Measurements from ENCODE around the gene TMEM38B.
A peak's percentile ranks its signal among the peaks of the same experiment; 100 is the strongest.
"Not testable (repeated sequence)": the region's sequence is repeated elsewhere in the genome, so short reads cannot be mapped to it uniquely, and the experiment has no call there.

The TMEM38B gene

DNA sequence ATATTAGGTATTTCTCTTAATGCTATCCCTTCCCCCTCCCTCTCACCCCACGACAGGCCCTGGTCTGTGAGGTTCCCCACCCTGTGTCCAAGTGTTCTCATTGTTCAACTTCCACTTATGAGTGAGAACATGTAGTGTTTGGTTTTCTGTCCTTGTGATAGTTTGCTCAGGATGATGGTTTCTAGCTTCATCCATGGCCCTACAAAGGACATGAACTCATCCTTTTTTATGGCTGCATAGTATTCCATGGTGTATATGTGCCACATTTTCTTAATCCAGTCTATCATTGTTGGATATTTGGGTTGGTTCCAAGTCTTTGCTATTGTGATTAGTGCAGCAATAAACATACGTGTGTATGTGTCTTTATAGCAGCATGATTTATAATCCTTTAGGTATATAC, 37.1 kb downstream of the TMEM38B start:
- not testable (repeated sequence) for H3K4me3 ChIP-seq (ENCODE audit: low read length); H3K27ac ChIP-seq (ENCODE audit: low read length); H3K9ac ChIP-seq (ENCODE audit: low read depth, low read length); H3K36me3 ChIP-seq (ENCODE audit: insufficient read depth, low read depth, low read length); H3K4me1 ChIP-seq (ENCODE audit: insufficient read depth, low read length); H3K27me3 ChIP-seq (ENCODE audit: insufficient read depth, low read length)
- H3K9me3 ChIP-seq (ENCODE audit: insufficient read depth, low read depth, low read length): peaks cover 10% of the 10 kb centered on the region; the same call in 1 of the 2 replicates

DNA sequence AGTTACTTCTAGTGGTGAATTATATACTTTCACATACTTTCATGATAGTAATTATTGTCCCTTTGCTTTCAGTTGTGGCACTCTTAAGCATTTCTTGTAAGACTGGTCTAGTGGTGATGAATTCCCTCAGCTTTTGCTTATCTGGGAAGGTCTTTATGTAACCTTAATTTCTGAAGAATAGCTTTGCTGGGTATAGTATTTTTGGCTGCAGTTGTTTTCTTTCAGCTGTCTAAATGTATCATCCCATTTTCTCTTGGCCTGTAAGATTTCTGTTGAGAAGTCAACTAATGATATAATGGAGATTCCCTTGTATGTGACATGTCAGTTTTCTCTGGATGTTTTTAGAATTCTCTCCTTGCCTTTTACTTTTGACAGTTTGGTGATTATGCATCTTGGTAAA, 41.0 kb downstream of the TMEM38B start:
- Histone ChIP-seq H3K4me1 (ENCODE audit: insufficient read depth, low read length) (no peaks in the 10 kb centered on the region), H3K36me3 (ENCODE audit: insufficient read depth, low read depth, low read length) (no peaks in the 10 kb centered on the region), H3K9me3 (ENCODE audit: insufficient read depth, low read depth, low read length) (peaks cover 10% of the 10 kb centered on the region; the same call in 1 of the 2 replicates), H3K4me3 (ENCODE audit: low read length) (no peak overlapping the region), H3K27me3 (ENCODE audit: insufficient read depth, low read length) (no peaks in the 10 kb centered on the region), H3K9ac (ENCODE audit: low read depth, low read length) (no peak overlapping the region), H3K27ac (ENCODE audit: low read length) (no peak overlapping the region)

DNA sequence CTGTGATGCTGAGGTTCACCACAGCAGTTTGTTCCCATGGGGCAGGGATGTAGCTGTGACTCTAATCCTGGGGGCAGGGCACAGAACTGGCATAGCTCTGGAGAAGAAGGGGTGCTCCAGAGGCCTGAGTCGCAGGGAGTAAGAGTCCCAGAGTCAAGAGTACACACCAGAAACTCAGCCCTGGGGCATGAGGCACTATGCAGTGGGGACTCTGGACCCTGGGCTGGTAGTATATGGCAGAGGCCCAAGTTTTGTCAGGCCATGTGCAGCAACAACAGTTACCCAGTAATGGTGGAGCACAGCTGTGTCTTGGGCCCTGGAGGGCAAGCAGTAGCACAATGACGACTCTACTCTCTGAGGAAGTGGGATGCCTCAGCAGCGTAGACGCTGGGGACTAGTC, 42.9 kb downstream of the TMEM38B start:
- Histone ChIP-seq H3K9ac (ENCODE audit: low read depth, low read length) (no peak overlapping the region), H3K27ac (ENCODE audit: low read length) (no peak overlapping the region), H3K9me3 (ENCODE audit: insufficient read depth, low read depth, low read length) (peaks cover 10% of the 10 kb centered on the region; the same call in 1 of the 2 replicates), H3K27me3 (ENCODE audit: insufficient read depth, low read length) (no peaks in the 10 kb centered on the region), H3K4me1 (ENCODE audit: insufficient read depth, low read length) (no peaks in the 10 kb centered on the region), H3K36me3 (ENCODE audit: insufficient read depth, low read depth, low read length) (no peaks in the 10 kb centered on the region), H3K4me3 (ENCODE audit: low read length) (no peak overlapping the region)

GRCh38 chr9:105742088-105742487, 47.7 kb downstream of the TMEM38B start:
- Histone ChIP-seq H3K27ac (ENCODE audit: low read length) (no peak overlapping the region), H3K9me3 (ENCODE audit: insufficient read depth, low read depth, low read length) (no peaks in the 10 kb centered on the region), H3K27me3 (ENCODE audit: insufficient read depth, low read length) (no peaks in the 10 kb centered on the region), H3K4me1 (ENCODE audit: insufficient read depth, low read length) (no peaks in the 10 kb centered on the region), H3K9ac (ENCODE audit: low read depth, low read length) (no peak overlapping the region), H3K36me3 (ENCODE audit: insufficient read depth, low read depth, low read length) (no peaks in the 10 kb centered on the region), H3K4me3 (ENCODE audit: low read length) (no peak overlapping the region)

- H3K9ac ChIP-seq (ENCODE audit: low read depth, low read length); H3K9me3 ChIP-seq (ENCODE audit: insufficient read depth, low read depth, low read length); H3K27ac ChIP-seq (ENCODE audit: low read length); H3K4me1 ChIP-seq (ENCODE audit: insufficient read depth, low read length); H3K4me3 ChIP-seq (ENCODE audit: low read length); H3K36me3 ChIP-seq (ENCODE audit: insufficient read depth, low read depth, low read length); H3K27me3 ChIP-seq (ENCODE audit: insufficient read depth, low read length): not testable (repeated sequence)
These were observed 53.0 kb downstream of the TMEM38B start for GRCh38 chr9:105747325-105747724.

GRCh38 chr9:105751761-105752160, 57.4 kb downstream of the TMEM38B start:
- Histone ChIP-seq H3K27ac (ENCODE audit: low read length) (no peak overlapping the region), H3K4me1 (ENCODE audit: insufficient read depth, low read length) (no peaks in the 10 kb centered on the region), H3K4me3 (ENCODE audit: low read length) (no peak overlapping the region), H3K36me3 (ENCODE audit: insufficient read depth, low read depth, low read length) (peaks cover 8% of the 10 kb centered on the region; the same call in 1 of the 2 replicates), H3K9me3 (ENCODE audit: insufficient read depth, low read depth, low read length) (peaks cover 9% of the 10 kb centered on the region; the same call in 1 of the 2 replicates), H3K9ac (ENCODE audit: low read depth, low read length) (no peak overlapping the region), H3K27me3 (ENCODE audit: insufficient read depth, low read length) (no peaks in the 10 kb centered on the region)

GRCh38 chr9:105757496-105758251, 63.3 kb downstream of the TMEM38B start:
- Histone ChIP-seq H3K27ac (ENCODE audit: low read length) (no peak overlapping the region), H3K4me1 (ENCODE audit: insufficient read depth, low read length) (no peaks in the 10 kb centered on the region), H3K9me3 (ENCODE audit: insufficient read depth, low read depth, low read length) (peaks cover 3% of the 10 kb centered on the region; the same call in 1 of the 2 replicates), H3K4me3 (ENCODE audit: low read length) (no peak overlapping the region), H3K27me3 (ENCODE audit: insufficient read depth, low read length) (no peaks in the 10 kb centered on the region), H3K36me3 (ENCODE audit: insufficient read depth, low read depth, low read length) (no peaks in the 10 kb centered on the region), H3K9ac (ENCODE audit: low read depth, low read length) (no peak overlapping the region)

- H3K36me3 ChIP-seq (ENCODE audit: insufficient read depth, low read depth, low read length): no peaks in the 10 kb centered on the region
- H3K4me3 ChIP-seq (ENCODE audit: low read length): no peak overlapping the region
- no peaks in the 10 kb centered on the region for H3K9me3 ChIP-seq (ENCODE audit: insufficient read depth, low read depth, low read length)
- H3K4me1 ChIP-seq (ENCODE audit: insufficient read depth, low read length): no peaks in the 10 kb centered on the region
- H3K27me3 ChIP-seq (ENCODE audit: insufficient read depth, low read length): no peaks in the 10 kb centered on the region
- no peak overlapping the region for H3K9ac ChIP-seq (ENCODE audit: low read depth, low read length)
- no peak overlapping the region for H3K27ac ChIP-seq (ENCODE audit: low read length)
These were observed 65.7 kb downstream of the TMEM38B start for GRCh38 chr9:105760053-105760452.

DNA sequence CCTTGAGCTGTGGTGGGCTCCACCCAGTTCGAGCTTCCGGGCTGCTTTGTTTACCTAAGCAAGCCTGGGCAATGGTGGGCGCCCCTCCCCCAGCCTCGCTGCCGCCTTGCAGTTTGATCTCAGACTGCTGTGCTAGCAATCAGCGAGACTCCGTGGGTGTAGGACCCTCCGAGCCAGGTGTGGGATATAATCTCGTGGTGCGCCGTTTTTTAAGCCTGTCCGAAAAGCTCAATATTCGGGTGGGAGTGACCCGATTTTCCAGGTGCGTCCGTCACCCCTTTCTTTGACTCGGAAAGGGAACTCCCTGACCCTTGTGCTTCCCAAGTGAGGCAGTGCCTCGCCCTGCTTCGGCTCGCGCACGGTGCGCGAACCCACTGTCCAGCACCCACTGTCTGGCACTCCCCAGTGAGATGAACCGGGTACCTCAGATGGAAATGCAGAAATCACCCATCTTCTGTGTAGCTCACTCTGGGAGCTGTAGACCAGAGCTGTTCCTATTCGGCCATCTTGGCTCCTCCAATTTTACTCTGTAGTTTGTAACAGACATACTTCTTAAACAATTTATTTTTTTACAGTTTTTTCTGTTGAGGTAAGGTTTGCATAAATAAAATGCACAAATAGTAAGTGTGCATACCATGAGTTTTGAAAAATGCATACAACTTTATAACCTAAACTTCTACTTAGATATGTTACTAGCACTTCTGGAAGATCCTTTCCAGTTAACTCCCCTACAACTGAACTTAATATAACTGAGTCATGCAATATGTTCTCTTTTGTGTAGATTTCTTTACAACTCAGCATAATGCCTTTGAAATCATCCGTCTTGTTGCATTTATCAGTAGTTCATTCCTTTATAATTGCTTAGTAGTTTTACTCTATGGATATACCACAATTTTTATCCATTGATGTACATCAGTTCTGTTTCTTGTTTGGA, 88.5 kb downstream of the TMEM38B start:
- not testable (repeated sequence) for H3K27ac ChIP-seq (ENCODE audit: low read length); H3K9ac ChIP-seq (ENCODE audit: low read depth, low read length); H3K9me3 ChIP-seq (ENCODE audit: insufficient read depth, low read depth, low read length); H3K27me3 ChIP-seq (ENCODE audit: insufficient read depth, low read length); H3K4me1 ChIP-seq (ENCODE audit: insufficient read depth, low read length); H3K36me3 ChIP-seq (ENCODE audit: insufficient read depth, low read depth, low read length)
- H3K4me3 ChIP-seq (ENCODE audit: low read length): peak overlapping the region; percentile 41; the same call in 1 of the 2 replicates

DNA sequence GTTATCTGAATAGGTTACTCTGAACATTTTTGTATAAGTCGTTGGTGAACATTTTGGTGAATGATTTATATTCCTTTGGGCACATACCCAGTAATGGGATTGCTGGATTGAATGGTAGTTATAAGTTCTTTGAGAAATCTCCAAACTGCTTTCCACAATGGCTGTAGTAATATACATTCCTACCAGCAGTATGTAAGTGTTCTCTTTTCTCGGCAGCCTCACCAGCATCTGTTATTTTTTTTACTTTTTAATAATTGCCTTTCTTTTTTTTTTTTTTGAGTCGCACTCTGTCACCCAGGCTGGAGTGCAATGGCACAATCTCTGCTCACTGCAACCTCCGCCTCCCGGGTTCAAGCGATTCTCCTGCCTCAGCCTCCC, 89.1 kb downstream of the TMEM38B start:
- not testable (repeated sequence) for H3K9ac ChIP-seq (ENCODE audit: low read depth, low read length); H3K36me3 ChIP-seq (ENCODE audit: insufficient read depth, low read depth, low read length); H3K27ac ChIP-seq (ENCODE audit: low read length); H3K9me3 ChIP-seq (ENCODE audit: insufficient read depth, low read depth, low read length); H3K27me3 ChIP-seq (ENCODE audit: insufficient read depth, low read length); H3K4me1 ChIP-seq (ENCODE audit: insufficient read depth, low read length)
- peak overlapping the region; percentile 41; the same call in 1 of the 2 replicates for H3K4me3 ChIP-seq (ENCODE audit: low read length)

- peaks cover 15% of the 10 kb centered on the region for H3K9me3 ChIP-seq (ENCODE audit: insufficient read depth, low read depth, low read length)
- not testable (repeated sequence) for H3K27ac ChIP-seq (ENCODE audit: low read length); H3K27me3 ChIP-seq (ENCODE audit: insufficient read depth, low read length); H3K4me3 ChIP-seq (ENCODE audit: low read length); H3K4me1 ChIP-seq (ENCODE audit: insufficient read depth, low read length); H3K9ac ChIP-seq (ENCODE audit: low read depth, low read length); H3K36me3 ChIP-seq (ENCODE audit: insufficient read depth, low read depth, low read length)
These were observed 92.5 kb downstream of the TMEM38B start for GRCh38 chr9:105786796-105787195.
